Measurements from ENCODE around the gene TP53BP1.
A peak's percentile ranks its signal among the peaks of the same experiment; 100 is the strongest.

TP53BP1 gene

GRCh38 chr15:43370310-43370974, 122.5 kb downstream of the TP53BP1 start:
- DNase-seq (ENCODE audit: low read depth in 1 of 2, low spot score in 1 of 2): peak in 1 of 2 donors; percentile 2

- no peak for DNase-seq (ENCODE audit: low read depth in 1 of 2, low spot score in 1 of 2)
These were observed 131.5 kb downstream of the TP53BP1 start for GRCh38 chr15:43361313-43361903.

GRCh38 chr15:43360821-43361220, 132.1 kb downstream of the TP53BP1 start:
- no peak for DNase-seq (ENCODE audit: low read depth in 1 of 2, low spot score in 1 of 2)

All from activated CD4-positive, alpha-beta T cell treated with anti-CD3 and anti-CD28 coated beads, Interleukin-2, amount 50 U/mL, for 24 hours (primary cell).